Measurements from ENCODE around the gene CTSA.

- TF ChIP-seq POLR2A (IDR thresholded peaks at IDR 0.05) (no peak), CTCF (IDR thresholded peaks at IDR 0.05) (no peak)
Observed at GRCh38 chr20:45874576-45874975, 16.6 kb upstream of the CTSA start.

Data from testis (tissue), 2 donors.